ENCODE results near the gene SLC6A19.

Gene SLC6A19

DNA sequence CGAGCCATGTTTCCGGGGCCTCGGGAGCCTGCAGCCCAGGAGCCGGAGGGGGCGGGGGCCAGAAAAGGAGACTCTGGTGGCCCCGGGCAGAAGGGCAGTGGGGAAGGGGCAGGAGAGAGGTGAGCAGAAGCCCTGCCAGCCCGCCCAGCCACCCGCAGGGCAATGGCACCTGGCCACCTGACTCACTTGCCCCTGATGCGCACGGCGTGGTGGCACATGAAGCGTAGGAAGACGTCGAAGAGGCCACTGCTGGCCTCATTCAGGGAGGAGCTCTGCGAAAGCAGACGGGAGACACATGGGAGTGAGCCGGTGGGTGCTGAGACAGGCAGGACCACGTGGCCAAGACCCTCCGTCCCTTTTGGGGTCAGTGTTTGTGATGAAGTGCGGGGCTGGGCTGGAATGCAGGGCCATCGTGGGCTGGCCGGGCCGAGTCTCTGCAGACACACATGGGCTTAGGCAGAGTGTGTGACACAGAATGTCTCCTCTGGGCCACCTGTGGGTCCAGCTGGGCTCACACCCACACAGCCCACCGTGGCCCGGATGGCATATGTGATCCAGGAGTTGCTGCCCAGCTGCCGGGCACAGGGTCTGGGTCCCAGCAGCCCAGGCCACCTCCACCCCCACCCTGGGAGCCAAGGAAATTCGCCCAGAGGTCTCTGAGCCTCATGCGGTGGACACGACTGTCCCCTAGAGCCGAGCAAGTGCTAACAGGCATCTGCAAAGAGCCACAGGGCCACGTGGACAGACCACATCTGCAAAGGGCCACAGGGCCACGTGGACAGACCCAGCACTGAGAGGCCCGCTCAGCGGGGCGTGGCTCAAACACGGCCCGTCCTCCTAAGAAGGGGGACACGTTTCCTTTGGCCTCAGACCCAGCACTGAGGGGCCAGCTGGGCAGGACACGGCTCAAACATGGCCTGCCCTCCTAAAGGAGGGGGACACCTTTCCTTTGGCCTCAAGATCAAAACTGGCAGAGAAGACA, 69.8 kb downstream of the SLC6A19 start:
- DNase-seq: no peak

GRCh38 chr5:1272201-1272600, 70.8 kb downstream of the SLC6A19 start:
- DNase-seq: no peak

- DNase-seq: no peak
These were observed 72.3 kb downstream of the SLC6A19 start for GRCh38 chr5:1273745-1274144.

DNA sequence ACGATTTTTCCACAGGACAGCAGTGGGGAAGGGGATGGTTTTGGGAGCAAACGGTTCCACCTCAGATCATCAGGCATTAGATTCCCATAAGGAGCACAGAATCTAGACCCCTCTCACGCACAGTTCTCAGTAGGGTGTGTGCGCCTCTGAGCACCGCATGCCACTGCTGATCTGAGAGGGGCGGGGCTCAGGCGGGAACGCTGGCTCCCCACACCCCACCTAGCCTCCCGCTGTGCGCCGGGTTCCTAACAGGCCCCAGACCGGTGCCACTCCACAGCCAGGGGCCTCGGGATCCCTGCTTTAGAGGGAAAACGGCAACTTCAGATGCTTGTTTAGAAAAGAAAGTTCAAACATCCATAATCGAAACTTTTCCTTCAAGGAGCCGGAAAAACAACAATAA, 73.1 kb downstream of the SLC6A19 start:
- DNase-seq: no peak

Measured in fibroblast of skin of right biceps (primary cell).